NCI-H1092 (cell line): ENCODE results near the gene PTTG2.

Experiments used
- DNase-seq: peaks from one replicate; lab custom pipeline; 2025; lab: John Stamatoyannopoulos, UW

The PTTG2 gene

GRCh38 chr4:37985730-37986275 is 25.6 kb downstream of the PTTG2 start:
- no peak for DNase-seq

GRCh38 chr4:37988670-37989069 is 28.5 kb downstream of the PTTG2 start:
- no peak for DNase-seq

- DNase-seq: no peak
Measured at GRCh38 chr4:37989398-37990260, 29.4 kb downstream of the PTTG2 start.

GRCh38 chr4:37990731-37991245 is 30.6 kb downstream of the PTTG2 start:
- DNase-seq: no peak

GRCh38 chr4:37991623-37992410 is 31.6 kb downstream of the PTTG2 start:
- DNase-seq: no peak

- DNase-seq: no peak
Measured at GRCh38 chr4:37993806-37994205, 33.6 kb downstream of the PTTG2 start.

- no peak for DNase-seq
Measured at GRCh38 chr4:37994569-37994968, 34.4 kb downstream of the PTTG2 start.

GRCh38 chr4:37995299-37995821 is 35.2 kb downstream of the PTTG2 start:
- DNase-seq: no peak

- DNase-seq: no peak
Measured at GRCh38 chr4:37995981-37996775, 36.0 kb downstream of the PTTG2 start.

GRCh38 chr4:37998226-37998625 is 38.0 kb downstream of the PTTG2 start:
- DNase-seq: no peak

- DNase-seq: no peak
Measured at GRCh38 chr4:37999000-37999716, 39.0 kb downstream of the PTTG2 start.

GRCh38 chr4:37999965-38000364 is 39.8 kb downstream of the PTTG2 start:
- DNase-seq: no peak

- no peak for DNase-seq
Measured at GRCh38 chr4:38001927-38002326, 41.7 kb downstream of the PTTG2 start.

GRCh38 chr4:38002451-38003071 is 42.4 kb downstream of the PTTG2 start:
- no peak for DNase-seq

- no peak for DNase-seq
Measured at GRCh38 chr4:38003102-38003501, 42.9 kb downstream of the PTTG2 start.

- DNase-seq: no peak
Measured at GRCh38 chr4:38003628-38004027, 43.4 kb downstream of the PTTG2 start.

- DNase-seq: no peak
Measured at GRCh38 chr4:38004062-38004461, 43.9 kb downstream of the PTTG2 start.

GRCh38 chr4:38004887-38005286 is 44.7 kb downstream of the PTTG2 start:
- DNase-seq: no peak

- DNase-seq: no peak
Measured at GRCh38 chr4:38005637-38006036, 45.4 kb downstream of the PTTG2 start.

GRCh38 chr4:38007645-38008044 is 47.4 kb downstream of the PTTG2 start:
- DNase-seq: no peak
